Suppressor macrophage treated with lipopolysaccharide for 4 hours (primary cell): ENCODE measurements around the gene SLC30A3.
"Not testable (repeated sequence)": the region's sequence is repeated elsewhere in the genome, so short reads cannot be mapped to it uniquely, and the experiment has no call there.

ENCODE experiments used
- DNase-seq: peaks from one replicate; pipeline ENCODE4 v3.0.0-alpha.2; 2020

SLC30A3 gene

GRCh38 chr2:27282892-27283291, 20.0 kb upstream of the SLC30A3 start:
- no peak for DNase-seq

GRCh38 chr2:27281855-27282559, 19.2 kb upstream of the SLC30A3 start, which contains the start of gene TRIM54:
TSS of gene TRIM54 (plus strand) at chr2:27282429. CDS start at chr2:27282732, 303 bp downstream.
- DNase-seq: no peak

GRCh38 chr2:27281442-27281841, 18.6 kb upstream of the SLC30A3 start:
- no peak for DNase-seq

GRCh38 chr2:27280826-27281225, 18.0 kb upstream of the SLC30A3 start:
- no peak for DNase-seq

GRCh38 chr2:27278010-27278409, 15.2 kb upstream of the SLC30A3 start:
- no peak for DNase-seq

- no peak for DNase-seq
Observed at GRCh38 chr2:27275211-27276150, 12.6 kb upstream of the SLC30A3 start, which contains the start of gene DNAJC5G. TSS of gene DNAJC5G (plus strand) at chr2:27275433. CDS start at chr2:27276729, 1,296 bp downstream.

- DNase-seq: not testable (repeated sequence)
Observed at GRCh38 chr2:27272537-27273522, 10.0 kb upstream of the SLC30A3 start.

- no peak for DNase-seq
Observed at GRCh38 chr2:27271631-27272340, 8.9 kb upstream of the SLC30A3 start.

GRCh38 chr2:27270670-27271069, 7.8 kb upstream of the SLC30A3 start:
- peak; percentile 56 for DNase-seq

- no peak for DNase-seq
Observed at GRCh38 chr2:27270131-27270530, 7.3 kb upstream of the SLC30A3 start.

GRCh38 chr2:27268296-27268695, 5.4 kb upstream of the SLC30A3 start:
- not testable (repeated sequence) for DNase-seq

GRCh38 chr2:27265536-27265870, 2.7 kb upstream of the SLC30A3 start:
- DNase-seq: no peak

GRCh38 chr2:27264753-27265535, 2.1 kb upstream of the SLC30A3 start:
- peak; percentile 79 for DNase-seq

GRCh38 chr2:27264253-27264752, 1.5 kb upstream of the SLC30A3 start:
- DNase-seq: no peak

GRCh38 chr2:27263287-27264252, 723 bp upstream of the SLC30A3 start:
- no peak for DNase-seq

- DNase-seq: no peak
Observed at GRCh38 chr2:27261926-27262298, 935 bp downstream of the SLC30A3 start.

- no peak for DNase-seq
Observed at GRCh38 chr2:27261241-27261925, 1.5 kb downstream of the SLC30A3 start.

GRCh38 chr2:27258051-27258450, 4.8 kb downstream of the SLC30A3 start:
- DNase-seq: no peak

GRCh38 chr2:27256855-27257454, 5.9 kb downstream of the SLC30A3 start:
- no peak for DNase-seq
